GM21786 (cell line): ENCODE results near the gene WBP11.

Experiments used
- ATAC-seq: cut with Tn5 transposase; IDR thresholded peaks from one replicate; pipeline ENCODE4 v1.9.1; 2021; ENCODE audit not compliant: unreplicated experiment

Gene WBP11

DNA sequence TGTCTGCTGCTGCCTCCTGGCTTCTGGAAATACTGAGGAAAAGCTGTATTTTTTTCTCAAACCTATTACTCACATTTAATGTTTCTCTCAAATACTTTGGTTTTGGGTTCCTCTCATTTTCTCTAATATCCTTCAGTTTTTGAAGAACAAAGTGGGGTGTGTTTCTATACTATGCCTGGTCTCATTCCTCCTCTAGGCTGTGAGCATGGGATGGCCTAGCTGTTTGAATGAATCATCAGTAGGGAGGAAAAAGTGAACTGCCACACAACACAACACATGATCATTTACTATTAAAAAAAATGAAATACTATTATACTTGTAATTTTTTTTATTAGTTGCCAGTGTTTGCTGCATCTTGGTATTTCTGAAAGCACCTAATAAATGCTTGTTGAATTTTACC is 22.0 kb upstream of the WBP11 start:
- ATAC-seq, result no peak

DNA sequence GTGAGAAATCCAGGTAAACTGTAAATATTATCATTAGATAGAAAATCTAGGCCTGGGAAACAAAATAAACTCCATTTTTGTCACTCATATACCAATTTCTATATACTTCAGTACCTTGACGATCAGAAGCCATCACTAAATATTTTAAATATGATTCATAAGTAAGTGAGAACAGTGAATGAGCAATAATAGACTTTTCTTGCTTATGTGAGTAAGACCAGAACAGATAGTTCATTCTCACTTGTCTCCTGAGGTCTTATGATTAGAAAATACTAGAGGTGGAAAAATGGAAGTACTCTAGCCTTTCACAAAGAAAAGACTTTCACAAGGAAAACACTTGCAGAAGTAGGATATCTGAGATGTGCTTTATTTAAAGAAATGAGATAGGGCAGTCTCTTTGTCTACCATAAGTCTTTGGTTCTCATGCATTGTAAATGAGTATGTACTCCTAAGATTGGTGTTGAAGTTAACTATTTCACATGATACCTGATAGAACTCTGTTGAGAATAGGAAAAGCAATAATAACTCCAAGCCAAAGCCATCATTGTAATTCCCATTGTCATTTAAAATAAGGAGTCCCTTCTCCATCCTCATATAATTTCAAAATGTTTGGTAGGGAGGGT is 20.8 kb upstream of the WBP11 start:
- ATAC-seq, result no peak

GRCh38 chr12:14814014-14814413 is 10.7 kb upstream of the WBP11 start, which contains the start of gene SMCO3:
SMCO3 (minus strand) TSS chr12:14814182; CDS start chr12:14806680, 7,502 bp downstream.
- no peak for ATAC-seq

DNA sequence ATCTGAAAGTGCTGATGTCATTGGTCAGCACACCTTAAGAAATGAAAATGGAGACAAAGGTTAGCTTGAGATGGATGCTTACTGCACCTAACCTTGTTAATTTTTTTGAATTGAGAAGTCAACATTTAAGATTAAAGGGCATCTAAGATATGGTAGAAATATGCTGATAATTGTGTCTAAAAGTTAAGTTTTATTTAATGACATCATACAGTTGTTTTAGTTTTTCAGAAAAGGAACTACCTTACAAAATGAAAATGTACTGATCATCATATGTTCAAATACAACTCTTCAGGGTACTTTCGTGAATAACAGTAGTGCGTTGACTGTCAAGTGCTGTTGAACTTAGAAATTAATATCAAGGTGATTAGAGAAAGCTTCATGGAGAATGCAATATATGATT is 8.2 kb upstream of the WBP11 start:
- ATAC-seq, result no peak

- ATAC-seq, result no peak
Observed at GRCh38 chr12:14810953-14811483, 7.7 kb upstream of the WBP11 start.

GRCh38 chr12:14810167-14810952 is 7.1 kb upstream of the WBP11 start:
- ATAC-seq, result no peak

- ATAC-seq, result peak; percentile 16
Observed at GRCh38 chr12:14803830-14804160, 517 bp upstream of the WBP11 start.

DNA sequence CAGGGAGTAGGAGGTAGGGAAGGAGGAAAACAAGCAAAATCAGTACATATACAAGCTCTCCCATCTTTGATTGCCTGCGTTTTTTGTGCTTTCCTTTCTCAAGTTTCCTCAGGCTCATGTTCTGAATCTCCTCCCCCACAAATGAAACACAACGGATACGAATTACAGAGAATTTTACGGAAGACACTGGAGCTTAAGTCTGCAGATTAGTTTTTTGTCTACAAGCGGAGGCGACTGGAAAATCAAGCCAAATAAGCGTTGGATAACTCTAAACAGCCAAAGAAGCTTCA is 612 bp downstream of the WBP11 start:
- ATAC-seq, result no peak

DNA sequence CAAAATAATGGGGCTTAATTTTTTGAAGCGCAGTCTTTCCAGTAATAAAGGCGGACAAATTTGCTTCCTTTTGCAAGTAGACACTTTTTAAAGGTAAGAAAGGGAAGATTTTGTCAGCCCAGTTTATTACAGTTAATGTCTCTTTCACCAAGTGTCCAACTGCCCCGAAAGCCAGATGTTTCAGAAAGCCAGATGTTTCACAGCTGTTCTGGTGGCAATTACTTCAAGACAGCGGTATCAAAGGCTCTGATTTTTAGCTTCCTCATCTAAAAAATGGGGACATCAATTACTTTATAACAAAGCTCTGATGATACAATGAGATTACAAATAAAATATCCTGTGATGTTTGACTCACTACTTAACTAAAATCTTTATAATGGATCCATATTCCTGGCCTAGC is 1.0 kb downstream of the WBP11 start:
- ATAC-seq, result no peak

- peak; percentile 52 for ATAC-seq
Observed at GRCh38 chr12:14795028-14795448, 8.2 kb downstream of the WBP11 start.

DNA sequence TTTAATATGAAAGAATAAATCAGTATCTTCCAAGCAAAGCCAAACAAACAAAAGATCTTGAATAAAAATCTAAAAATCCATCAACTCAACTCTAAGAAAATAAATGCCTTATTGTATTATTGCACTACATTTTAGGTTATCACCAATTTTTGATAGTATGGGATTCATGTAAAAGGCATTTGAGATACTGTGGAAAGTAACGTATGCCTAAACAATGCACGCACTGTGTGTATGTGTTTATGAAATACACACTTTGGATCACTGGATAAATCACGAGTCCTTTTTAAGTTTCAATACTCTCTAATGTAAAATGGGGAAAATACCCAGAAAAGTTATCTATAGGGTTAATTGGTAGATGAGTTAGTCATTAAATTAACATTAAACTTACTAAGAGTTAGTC is 17.7 kb downstream of the WBP11 start:
- ATAC-seq, result no peak

- no peak for ATAC-seq
Observed at GRCh38 chr12:14784471-14784870, 18.8 kb downstream of the WBP11 start.

DNA sequence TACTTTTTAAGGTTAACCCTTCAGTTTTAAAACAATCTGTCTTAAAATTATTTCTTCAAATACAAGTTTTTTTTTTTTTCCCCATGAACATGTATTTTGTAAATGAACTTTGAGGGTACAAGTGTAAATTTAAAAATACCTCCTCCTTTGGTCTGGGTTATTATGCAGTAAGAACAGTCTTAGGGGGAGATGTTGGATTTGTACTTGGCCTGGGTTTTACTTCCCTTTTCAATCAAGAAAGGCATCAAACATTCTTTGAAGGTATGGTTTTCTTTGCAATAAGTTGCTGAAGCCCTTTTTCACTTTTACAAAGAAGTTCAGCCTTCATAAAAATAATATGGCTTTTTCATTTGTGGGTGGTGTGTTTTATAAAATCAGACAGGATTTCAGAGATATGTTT is 20.5 kb downstream of the WBP11 start:
- ATAC-seq, result no peak

GRCh38 chr12:14781563-14781962 is 21.7 kb downstream of the WBP11 start:
- no peak for ATAC-seq

DNA sequence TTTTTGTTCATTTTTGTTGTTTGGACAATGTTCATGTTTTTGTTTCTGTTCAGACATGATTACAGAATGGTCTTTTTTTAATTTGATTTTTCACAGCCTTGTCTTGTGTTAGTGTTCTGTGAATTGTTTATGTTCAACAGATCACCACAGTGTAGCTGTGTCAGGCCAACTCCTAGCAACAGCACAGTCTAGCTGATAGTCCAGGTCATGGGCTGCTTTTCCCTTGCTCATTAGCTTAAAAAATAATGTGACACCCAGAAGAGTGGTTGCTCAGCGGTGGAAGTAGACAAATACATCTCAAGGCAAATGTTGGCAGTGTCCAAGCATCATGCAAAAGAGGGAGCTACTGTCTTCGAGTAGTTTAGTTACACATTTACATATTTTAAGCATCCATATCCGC is 22.4 kb downstream of the WBP11 start:
- no peak for ATAC-seq

GRCh38 chr12:14779834-14780233 is 23.4 kb downstream of the WBP11 start:
- ATAC-seq, result no peak

DNA sequence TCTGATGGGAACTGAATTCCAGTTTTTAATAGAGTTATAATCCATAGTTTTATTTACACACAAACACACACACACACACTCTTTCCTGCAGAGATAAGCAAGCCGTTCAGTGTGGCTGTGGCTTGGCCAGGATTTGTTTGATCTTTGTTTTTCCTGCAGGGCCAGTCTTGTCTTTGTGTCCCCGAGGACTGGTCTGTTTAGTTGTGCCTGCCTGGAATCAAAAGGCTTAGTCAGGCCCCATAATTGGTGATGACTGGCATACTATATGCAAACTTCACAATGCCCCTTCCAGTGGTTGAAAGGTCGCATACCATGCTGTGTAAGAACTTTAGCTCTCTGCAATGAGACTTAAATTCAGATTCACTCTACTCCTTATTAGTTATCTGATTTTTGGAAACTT is 26.0 kb downstream of the WBP11 start:
- ATAC-seq, result no peak

DNA sequence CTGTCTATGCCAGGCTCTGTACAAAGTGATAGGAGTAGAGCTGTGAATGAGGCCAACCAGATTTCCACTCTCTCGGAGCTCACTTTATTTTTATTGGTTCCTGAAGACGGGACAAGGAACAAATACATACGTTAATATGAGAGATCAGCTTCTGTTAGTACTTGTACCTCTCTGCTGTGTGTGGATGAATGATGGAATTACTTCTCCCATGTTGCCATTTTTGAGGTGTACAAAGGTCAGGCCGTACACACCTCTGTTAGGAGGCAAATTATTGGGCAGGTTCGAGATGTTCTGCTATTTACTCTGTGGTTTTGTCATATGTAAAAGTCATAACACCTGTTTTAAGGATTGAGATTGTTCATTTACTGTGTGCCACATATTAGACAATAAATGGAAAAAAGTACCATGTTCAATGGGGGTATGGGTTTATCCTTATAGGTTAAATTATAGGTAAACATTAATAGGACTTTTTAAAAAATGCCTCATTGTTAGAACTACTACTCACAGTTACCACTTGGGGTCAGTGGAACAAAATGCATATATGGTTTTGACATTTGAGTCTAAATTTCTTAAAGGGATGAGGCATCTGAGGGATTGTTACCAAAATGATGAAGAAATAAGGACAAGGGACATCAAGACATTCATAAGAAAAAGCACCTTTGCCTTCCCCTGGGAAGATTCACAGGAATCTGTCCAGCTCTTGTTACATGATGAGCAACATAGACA is 26.9 kb downstream of the WBP11 start:
- no peak for ATAC-seq

GRCh38 chr12:14775636-14775980 is 27.7 kb downstream of the WBP11 start:
- no peak for ATAC-seq

- ATAC-seq, result no peak
Observed at GRCh38 chr12:14774906-14775635, 28.2 kb downstream of the WBP11 start.

DNA sequence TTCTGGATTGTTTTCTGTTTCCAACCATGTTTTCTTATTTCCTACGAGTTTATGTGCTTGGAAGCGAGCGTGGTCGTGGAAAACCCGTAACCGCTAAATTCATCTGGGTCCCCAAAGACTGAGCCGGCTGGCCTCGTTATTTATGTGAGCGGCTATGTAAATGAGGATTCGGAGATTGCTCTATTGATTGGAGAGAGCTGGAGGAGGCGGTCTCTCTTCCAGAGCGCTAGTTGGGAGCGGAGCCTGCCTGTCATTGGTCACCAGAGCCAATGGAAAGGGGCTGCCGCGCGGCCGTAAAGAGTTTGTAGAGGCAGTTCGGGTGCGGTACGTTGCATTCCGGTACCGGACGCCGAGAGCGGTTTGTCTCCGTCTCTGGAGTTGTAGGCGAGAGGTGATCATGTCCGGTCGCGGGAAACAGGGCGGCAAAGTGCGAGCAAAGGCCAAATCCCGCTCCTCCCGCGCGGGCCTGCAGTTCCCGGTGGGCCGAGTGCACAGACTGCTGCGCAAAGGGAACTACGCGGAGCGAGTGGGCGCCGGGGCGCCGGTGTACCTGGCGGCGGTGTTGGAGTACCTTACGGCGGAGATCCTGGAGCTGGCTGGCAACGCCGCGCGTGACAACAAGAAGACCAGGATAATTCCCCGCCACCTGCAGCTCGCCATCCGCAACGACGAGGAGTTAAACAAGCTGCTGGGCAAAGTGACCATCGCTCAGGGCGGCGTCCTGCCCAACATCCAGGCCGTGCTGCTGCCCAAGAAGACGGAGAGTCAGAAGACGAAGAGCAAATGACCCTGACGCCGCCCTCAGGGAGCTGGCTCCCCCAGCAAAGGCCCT is 29.0 kb downstream of the WBP11 start:
- ATAC-seq, result peak; percentile 46
